ENCODE data around the gene THG1L.

The THG1L gene

DNA sequence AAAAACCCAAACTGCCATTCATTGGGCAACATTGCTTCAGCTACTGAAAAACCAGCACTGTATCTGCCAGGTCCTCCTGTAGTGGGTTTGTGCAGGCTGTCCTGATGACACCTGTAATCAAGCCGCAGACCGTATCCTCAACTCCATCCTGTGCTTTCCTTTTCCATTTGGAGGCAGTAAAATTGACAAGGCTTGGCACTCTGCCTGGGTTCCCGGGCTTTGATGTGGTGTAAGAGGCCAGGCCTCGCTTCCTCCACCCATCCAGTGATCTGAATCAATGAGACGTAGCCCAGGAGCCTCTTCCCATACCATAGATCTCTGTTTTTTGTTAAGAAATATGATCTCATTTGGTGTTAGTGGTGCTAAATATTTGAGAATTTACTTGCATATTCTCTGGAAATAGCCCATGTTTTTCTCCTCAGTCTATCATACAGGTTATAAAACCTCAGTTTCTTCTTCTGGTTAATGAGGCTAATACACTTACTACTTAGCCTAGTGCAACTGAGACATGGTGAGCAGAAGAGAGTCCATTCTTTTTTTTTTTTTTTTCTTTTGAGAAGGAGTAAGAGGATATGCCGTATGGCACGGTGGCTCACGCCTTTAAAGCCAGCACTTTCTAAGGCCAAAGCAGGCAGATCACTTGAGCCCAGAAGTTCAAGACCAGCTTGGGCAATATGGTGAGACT, 47.0 kb downstream of the THG1L start:
- DNase-seq (ENCODE audit: insufficient read length, low spot score) (no peak), FAIRE-seq (no peak)
- no peak for TF ChIP-seq TAF1 (IDR thresholded peaks at IDR 0.05; ENCODE audit: low read depth, low read length)
- no peak for TF ChIP-seq POU2F2 (IDR thresholded peaks at IDR 0.05; ENCODE audit: low read depth, low read length)
- no peak for TF ChIP-seq POLR2AphosphoS5 (IDR thresholded peaks at IDR 0.05; ENCODE audit: low read depth, low read length)
- no peak for TF ChIP-seq POLR2A (IDR thresholded peaks at IDR 0.05; ENCODE audit: low read depth, low read length)
- TF ChIP-seq SPI1 (IDR thresholded peaks at IDR 0.05; ENCODE audit: low read depth, low read length): no peak
- no peak for TF ChIP-seq PAX5 (IDR thresholded peaks at IDR 0.05; ENCODE audit: insufficient read depth, low read length, severe bottlenecking)

DNA sequence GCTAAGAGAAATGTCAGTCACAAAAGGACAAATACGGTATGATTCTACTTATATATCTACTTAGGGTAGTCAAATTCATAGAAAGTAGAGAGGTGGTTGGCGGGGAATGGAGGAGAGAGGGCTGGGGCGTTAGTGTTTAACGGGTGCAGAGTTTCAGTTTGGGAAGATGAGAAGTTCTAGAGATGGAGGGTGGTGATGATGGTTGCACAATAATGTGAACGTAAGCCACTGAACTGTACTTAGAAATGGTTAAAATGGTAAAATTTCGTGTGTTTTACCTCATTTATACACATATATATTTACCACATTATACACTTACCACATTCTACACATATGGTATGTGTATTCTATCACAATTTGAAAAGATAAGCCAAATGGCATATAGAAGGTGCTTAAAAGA, 48.0 kb downstream of the THG1L start:
- FAIRE-seq (no peak), DNase-seq (ENCODE audit: insufficient read length, low spot score) (no peak)
- no peak for TF ChIP-seq POU2F2 (IDR thresholded peaks at IDR 0.05; ENCODE audit: low read depth, low read length)
- no peak for TF ChIP-seq TAF1 (IDR thresholded peaks at IDR 0.05; ENCODE audit: low read depth, low read length)
- TF ChIP-seq POLR2A (IDR thresholded peaks at IDR 0.05; ENCODE audit: low read depth, low read length): no peak
- no peak for TF ChIP-seq SPI1 (IDR thresholded peaks at IDR 0.05; ENCODE audit: low read depth, low read length)
- no peak for TF ChIP-seq POLR2AphosphoS5 (IDR thresholded peaks at IDR 0.05; ENCODE audit: low read depth, low read length)
- no peak for TF ChIP-seq PAX5 (IDR thresholded peaks at IDR 0.05; ENCODE audit: insufficient read depth, low read length, severe bottlenecking)

DNA sequence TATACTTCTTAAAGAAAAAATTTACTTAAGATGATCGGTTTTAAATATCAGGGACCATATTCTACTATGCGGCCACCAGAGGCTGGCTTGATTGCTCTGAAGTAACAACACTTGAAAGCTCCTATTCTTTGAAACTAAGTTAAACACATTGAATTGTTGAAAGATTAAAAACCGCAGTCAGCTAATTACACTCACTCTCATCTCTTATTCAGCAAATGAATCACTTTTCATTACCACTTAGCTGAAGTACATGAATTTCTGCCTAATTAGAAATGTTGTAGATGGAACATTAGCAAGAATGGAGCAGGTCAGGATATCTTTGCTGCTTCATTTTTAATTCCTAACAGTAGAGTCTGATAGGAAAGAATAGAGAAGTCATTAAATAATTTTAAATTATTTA, 54.6 kb downstream of the THG1L start:
- TF ChIP-seq SPI1 (IDR thresholded peaks at IDR 0.05; ENCODE audit: low read depth, low read length) (no peak), POLR2AphosphoS5 (IDR thresholded peaks at IDR 0.05; ENCODE audit: low read depth, low read length) (no peak)
- no peak for DNase-seq (ENCODE audit: insufficient read length, low spot score)
- FAIRE-seq: no peak

Measured in GM12891 (cell line).